ENCODE measurements around the gene TMEM184A. TPM values are rescaled to one million over a fixed set of nuclear protein-coding genes. Genes with fewer than 3 reads are reported as not detected.
"Not testable (repeated sequence)": the region's sequence is repeated elsewhere in the genome, so short reads cannot be mapped to it uniquely, and the experiment has no call there.

Gene TMEM184A
- total RNA-seq, 1 donor from 2014 or later = 0.30 TPM

GRCh38 chr7:1519322-1519922 is 36.6 kb downstream of the TMEM184A start:
- intact Hi-C loops (cut with DNase I); DNase-seq; ATAC-seq (ENCODE audit: poor library complexity): not testable (repeated sequence)

GRCh38 chr7:1516586-1517251 is 39.3 kb downstream of the TMEM184A start:
- intact Hi-C loops (cut with DNase I) = no loop called here
- ATAC-seq (ENCODE audit: poor library complexity) = no peak
- DNase-seq = no peak

- not testable (repeated sequence) for DNase-seq
Observed at GRCh38 chr7:1515509-1515967, 40.5 kb downstream of the TMEM184A start.

GRCh38 chr7:1514995-1515401 is 41.0 kb downstream of the TMEM184A start:
- no peak for ATAC-seq (ENCODE audit: poor library complexity)
- intact Hi-C loops (cut with DNase I) = loop anchor here (5.0 kb wide), 1 partner anchor 42 kb away; the partner anchor contains the start of gene TMEM184A
- no peak for DNase-seq

More at GRCh38 chr7:1515509-1515967, 40.5 kb downstream of the TMEM184A start:
- intact Hi-C loops (cut with DNase I); ATAC-seq (ENCODE audit: poor library complexity): not testable (repeated sequence)

- no peak for ATAC-seq (ENCODE audit: poor library complexity)
- intact Hi-C loops (cut with DNase I) = loop anchor here (5.0 kb wide), 1 partner anchor 43 kb away; the partner anchor contains the start of gene TMEM184A
- no peak for DNase-seq
Observed at GRCh38 chr7:1514407-1514806, 41.6 kb downstream of the TMEM184A start.

- ATAC-seq (ENCODE audit: poor library complexity) (peak; percentile 79), DNase-seq (peak; percentile 68)
- intact Hi-C loops (cut with DNase I) = loop anchor here (5.0 kb wide), 1 partner anchor 44 kb away; the partner anchor contains the start of gene TMEM184A
Observed at GRCh38 chr7:1513657-1514095, 42.3 kb downstream of the TMEM184A start.

GRCh38 chr7:1512781-1513656 is 43.0 kb downstream of the TMEM184A start:
- DNase-seq (peak; percentile 89), ATAC-seq (ENCODE audit: poor library complexity) (peak; percentile 94)
- intact Hi-C loops (cut with DNase I) = loop anchor here (5.0 kb wide), 1 partner anchor 44 kb away; the partner anchor contains the start of gene TMEM184A

GRCh38 chr7:1511444-1512422 is 44.3 kb downstream of the TMEM184A start:
- ATAC-seq (ENCODE audit: poor library complexity) = no peak
- DNase-seq = no peak
- intact Hi-C loops (cut with DNase I) = loop anchor here (5.0 kb wide), 1 partner anchor 46 kb away; the partner anchor contains the start of gene TMEM184A

GRCh38 chr7:1510780-1511154 is 45.2 kb downstream of the TMEM184A start:
- ATAC-seq (ENCODE audit: poor library complexity) (no peak), DNase-seq (no peak)
- intact Hi-C loops (cut with DNase I) = loop anchor here (5.0 kb wide), 1 partner anchor 47 kb away; the partner anchor contains the start of gene TMEM184A

- DNase-seq = no peak
- intact Hi-C loops (cut with DNase I) = no loop called here
- no peak for ATAC-seq (ENCODE audit: poor library complexity)
Observed at GRCh38 chr7:1509226-1509625, 46.8 kb downstream of the TMEM184A start.

- intact Hi-C loops (cut with DNase I) = no loop called here
- no peak for ATAC-seq (ENCODE audit: poor library complexity)
- no peak for DNase-seq
Observed at GRCh38 chr7:1508277-1508758, 47.7 kb downstream of the TMEM184A start.

- DNase-seq (no peak), ATAC-seq (ENCODE audit: poor library complexity) (no peak)
- intact Hi-C loops (cut with DNase I) = no loop called here
Observed at GRCh38 chr7:1505731-1506550, 50.1 kb downstream of the TMEM184A start.

- intact Hi-C loops (cut with DNase I) = no loop called here
- peak; percentile 97 for ATAC-seq (ENCODE audit: poor library complexity)
Observed at GRCh38 chr7:1503816-1504775, 51.9 kb downstream of the TMEM184A start, which contains the start of gene INTS1. Gene INTS1 (minus strand): TSS chr7:1504389. CDS start chr7:1503960, 429 bp downstream.

GRCh38 chr7:1503390-1503789 is 52.6 kb downstream of the TMEM184A start:
- intact Hi-C loops (cut with DNase I) = no loop called here
- no peak for ATAC-seq (ENCODE audit: poor library complexity)
- DNase-seq = no peak

More at GRCh38 chr7:1503816-1504775, 51.9 kb downstream of the TMEM184A start, which contains the start of gene INTS1:
- DNase-seq = peak; percentile 95

- no peak for DNase-seq
- intact Hi-C loops (cut with DNase I) = no loop called here
- no peak for ATAC-seq (ENCODE audit: poor library complexity)
Observed at GRCh38 chr7:1502845-1503244, 53.2 kb downstream of the TMEM184A start.
